H9 (cell line): ENCODE measurements around the gene LPGAT1. TPM values are rescaled to one million over a fixed set of nuclear protein-coding genes. Genes with fewer than 3 reads are reported as not detected.

Experiments
- DNase-seq: peaks from one replicate; pipeline ENCODE4 v3.0.0-alpha.2; 2017
- H2AFZ ChIP-seq: one replicate; pipeline ENCODE4 v1.6.1; 2013; ENCODE audit warnings: mild to moderate bottlenecking, low read length, control low read depth, moderate library complexity
- H2AK5ac ChIP-seq: 2 replicates; pipeline ENCODE4 v1.6.1; 2013; ENCODE audit warnings: low read length, control low read depth, mixed read lengths; ENCODE audit not compliant: insufficient read length
- H2BK120ac ChIP-seq: one replicate; pipeline ENCODE4 v1.6.1; 2013; ENCODE audit warnings: low read depth, mild to moderate bottlenecking, low read length, control low read depth, inconsistent platforms; ENCODE audit not compliant: poor library complexity, severe bottlenecking
- H2BK12ac ChIP-seq: 2 replicates; pipeline ENCODE4 v1.6.1; 2013; ENCODE audit warnings: low read length, control low read depth, mixed read lengths, low read depth; ENCODE audit not compliant: insufficient read length
- H2BK15ac ChIP-seq: 2 replicates; pipeline ENCODE4 v1.6.1; 2013; ENCODE audit warnings: low read depth, low read length, control low read depth
- H2BK20ac ChIP-seq: one replicate; pipeline ENCODE4 v1.6.1; 2013; ENCODE audit warnings: low read depth, mild to moderate bottlenecking, low read length, control low read depth, inconsistent platforms; ENCODE audit not compliant: poor library complexity, severe bottlenecking
- H2BK5ac ChIP-seq: 2 replicates; pipeline ENCODE4 v1.6.1; 2013; ENCODE audit warnings: low read length, control low read depth, mixed read lengths; ENCODE audit not compliant: insufficient read length
- H3K14ac ChIP-seq: 2 replicates; pipeline ENCODE4 v1.6.1; 2013; ENCODE audit warnings: low read length, control low read depth; ENCODE audit not compliant: insufficient read depth
- H3K18ac ChIP-seq: 2 replicates; pipeline ENCODE4 v1.6.1; 2013; ENCODE audit warnings: low read depth, mild to moderate bottlenecking, mixed read lengths, low read length, control low read depth; ENCODE audit not compliant: insufficient read length
- H3K23ac ChIP-seq: 2 replicates; pipeline ENCODE4 v1.6.1; 2013; ENCODE audit warnings: low read length, control low read depth, mixed read lengths, low read depth; ENCODE audit not compliant: insufficient read length
- H3K23me2 ChIP-seq: 2 replicates; pipeline ENCODE4 v1.6.1; 2013; ENCODE audit warnings: low read depth, mild to moderate bottlenecking, mixed read lengths, low read length, control low read depth; ENCODE audit not compliant: insufficient read length, poor library complexity, severe bottlenecking
- H3K27ac ChIP-seq: 2 replicates; pipeline ENCODE4 v1.5.1; 2013; ENCODE audit warnings: low read length, control low read depth, mixed read lengths, low read depth; ENCODE audit not compliant: insufficient read length
- H3K27me3 ChIP-seq: 2 replicates; pipeline ENCODE4 v1.6.1; 2013; ENCODE audit warnings: low read length, control low read depth, inconsistent platforms; ENCODE audit not compliant: insufficient read depth
- H3K4ac ChIP-seq: 2 replicates; pipeline ENCODE4 v1.6.1; 2013; ENCODE audit warnings: low read depth, mild to moderate bottlenecking, control low read depth, inconsistent platforms, low read length, moderate library complexity
- H3K4me1 ChIP-seq: 2 replicates; pipeline ENCODE4 v1.6.1; 2013; ENCODE audit warnings: low read length, control low read depth, inconsistent platforms; ENCODE audit not compliant: insufficient read depth
- H3K4me2 ChIP-seq: 2 replicates; pipeline ENCODE4 v1.6.1; 2013; ENCODE audit warnings: low read length, control low read depth, mixed read lengths; ENCODE audit not compliant: insufficient read length, insufficient read depth
- H3K56ac ChIP-seq: 2 replicates; pipeline ENCODE4 v1.6.1; 2013; ENCODE audit warnings: low read depth, mild to moderate bottlenecking, mixed read lengths, low read length, control low read depth; ENCODE audit not compliant: insufficient read length
- H3K79me1 ChIP-seq: 2 replicates; pipeline ENCODE4 v1.6.1; 2013; ENCODE audit warnings: low read depth, mild to moderate bottlenecking, moderate library complexity, low read length, control low read depth, inconsistent platforms; ENCODE audit not compliant: insufficient read depth, poor library complexity, severe bottlenecking
- H3K79me2 ChIP-seq: 2 replicates; pipeline ENCODE4 v1.6.1; 2013; ENCODE audit warnings: low read length, control low read depth, inconsistent platforms; ENCODE audit not compliant: insufficient read depth
- H3K9ac ChIP-seq: 2 replicates; pipeline ENCODE4 v1.6.1; 2013; ENCODE audit warnings: low read length, control low read depth, mixed read lengths; ENCODE audit not compliant: insufficient read length; ENCODE audit errors: extremely low read depth
- H3K9me3 ChIP-seq: one replicate; pipeline ENCODE4 v1.6.1; 2013; ENCODE audit warnings: low read depth, low read length, inconsistent platforms; ENCODE audit not compliant: control insufficient read depth
- H3T11ph ChIP-seq: one replicate; pipeline ENCODE4 v1.6.1; 2013; ENCODE audit warnings: mild to moderate bottlenecking, low read length, control low read depth, inconsistent platforms
- H4K20me1 ChIP-seq: one replicate; pipeline ENCODE4 v1.6.1; 2013; ENCODE audit not compliant: control insufficient read depth, insufficient read length, insufficient read depth
- H4K5ac ChIP-seq: 2 replicates; pipeline ENCODE4 v1.6.1; 2013; ENCODE audit warnings: low read depth, mild to moderate bottlenecking, mixed read lengths, low read length, control low read depth; ENCODE audit not compliant: insufficient read length
- H4K8ac ChIP-seq: replicated peaks from 2 replicates; pipeline ENCODE4 v1.6.1; 2013; ENCODE audit warnings: low read length, control low read depth, mixed read lengths, low read depth; ENCODE audit not compliant: insufficient read length
- H4K91ac ChIP-seq: 2 replicates; pipeline ENCODE4 v1.6.1; 2013; ENCODE audit warnings: low read depth, mild to moderate bottlenecking, moderate library complexity, mixed read lengths, low read length, control low read depth; ENCODE audit not compliant: insufficient read length
- H3K27ac Mint-ChIP-seq, 3 experiments: 2 replicates in 2 of 3; 3 replicates in 1 of 3; pipeline ENCODE4 v1.8.0; 2020 to 2021; ENCODE audit warnings: mixed read lengths in 3 of 3, mild to moderate bottlenecking in 1 of 3, moderate library complexity in 1 of 3
- H3K27me3 Mint-ChIP-seq: 2 replicates; pipeline ENCODE4 v1.8.0; 2021; ENCODE audit warnings: low read depth, mild to moderate bottlenecking, moderate library complexity, mixed read lengths
- H3K36me3 Mint-ChIP-seq, 3 experiments: 2 replicates in 2 of 3; 3 replicates in 1 of 3; pipeline ENCODE4 v1.8.0; 2020 to 2021; ENCODE audit warnings: low read depth in 3 of 3, mixed read lengths in 3 of 3; ENCODE audit not compliant: insufficient read depth in 1 of 3
- H3K4me1 Mint-ChIP-seq, 2 experiments: 2 replicates each; pipeline ENCODE4 v1.8.0; 2020; ENCODE audit warnings: mixed read lengths in 2 of 2
- H3K4me3 Mint-ChIP-seq, 2 experiments: 2 replicates in 1 of 2; 3 replicates in 1 of 2; pipeline ENCODE4 v1.8.0; 2020 to 2021; ENCODE audit warnings: mild to moderate bottlenecking in 2 of 2, mixed read lengths in 2 of 2, moderate library complexity in 1 of 2
- H3K9me3 Mint-ChIP-seq, 2 experiments: 2 replicates in 1 of 2; 3 replicates in 1 of 2; pipeline ENCODE4 v1.8.0; 2020; ENCODE audit warnings: mild to moderate bottlenecking in 2 of 2, mixed read lengths in 2 of 2, moderate library complexity in 1 of 2
- WGBS: extraction: QIAGEN DNeasy Blood & Tissue Kit; methylation state at CpG from one replicate; pipeline ENCODE4 v1.1.7; 2013; ENCODE audit warnings: missing lambda C conversion rate, low lambda C conversion rate, mixed read lengths; ENCODE audit not compliant: insufficient read length; ENCODE audit errors: extremely low coverage; 5-methylcytosine and 5-hydroxymethylcytosine counted together
- total RNA-seq: library from RNA; stranded (reverse); gene quantifications from 2 replicates; pipeline ENCODE4 v1.2.1, GENCODE V29; 2021
- TF ChIP-seq, protein P1 (sequence below): fragments of 200-600 bp; sonication (generic); conservative IDR thresholded peaks from 3 replicates; pipeline ENCODE4 v1.8.0; 2021; ENCODE audit warnings: antibody characterized with exemption, mild to moderate bottlenecking

Gene LPGAT1
- total RNA-seq, 1 experiment from 2014 or later: 12.2 TPM

DNA sequence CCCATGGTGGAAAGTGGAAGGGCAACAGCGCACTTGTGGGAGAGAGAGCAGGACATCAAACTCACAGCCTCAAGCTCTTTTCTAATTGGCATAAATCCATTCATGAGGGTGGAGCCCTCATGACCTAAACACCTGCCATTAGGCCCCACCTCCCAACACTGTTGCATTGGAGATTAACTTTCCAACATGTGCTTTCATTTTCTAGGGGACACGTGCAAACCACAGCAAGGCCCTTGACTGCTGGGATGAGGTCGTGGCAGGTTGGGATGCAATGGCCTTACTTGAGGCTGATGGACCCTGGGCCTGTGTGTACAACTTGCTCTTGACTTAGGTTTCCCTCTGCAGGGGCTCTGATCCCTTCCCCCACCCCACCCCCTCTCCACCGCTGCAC is 119.3 kb downstream of the LPGAT1 start:
- no peak for DNase-seq
- Histone ChIP-seq H3K4me2 (no peak overlapping the region), H3K56ac (no peak overlapping the region), H4K20me1 (no peaks in the 10 kb centered on the region), H3K23me2 (no peaks in the 10 kb centered on the region), H3K14ac (no peak overlapping the region), H3K23ac (no peak overlapping the region), H3K9ac (no peak overlapping the region), H2BK20ac (no peak overlapping the region), H3T11ph (no peak overlapping the region), H2BK5ac (no peak overlapping the region), H3K4ac (no peak overlapping the region), H2BK15ac (no peak overlapping the region), H3K27me3 (no peaks in the 10 kb centered on the region), H4K8ac (no peak overlapping the region), H3K9me3 (no peaks in the 10 kb centered on the region), H2AK5ac (no peak overlapping the region), H2AFZ (no peak overlapping the region), H3K79me1 (no peaks in the 10 kb centered on the region), H3K79me2 (no peaks in the 10 kb centered on the region), H4K5ac (no peak overlapping the region), H4K91ac (no peak overlapping the region), H3K27ac (no peak overlapping the region), H2BK12ac (no peak overlapping the region), H3K4me1 (no peaks in the 10 kb centered on the region), H2BK120ac (no peak overlapping the region), H3K18ac (no peak overlapping the region)
- no peaks in the 10 kb centered on the region for H3K4me1 Mint-ChIP-seq
- H3K27ac Mint-ChIP-seq: no peak overlapping the region; a peak in 1 of 7 replicates
- H3K36me3 Mint-ChIP-seq: no peaks in the 10 kb centered on the region
- TF ChIP-seq, protein P1, sequence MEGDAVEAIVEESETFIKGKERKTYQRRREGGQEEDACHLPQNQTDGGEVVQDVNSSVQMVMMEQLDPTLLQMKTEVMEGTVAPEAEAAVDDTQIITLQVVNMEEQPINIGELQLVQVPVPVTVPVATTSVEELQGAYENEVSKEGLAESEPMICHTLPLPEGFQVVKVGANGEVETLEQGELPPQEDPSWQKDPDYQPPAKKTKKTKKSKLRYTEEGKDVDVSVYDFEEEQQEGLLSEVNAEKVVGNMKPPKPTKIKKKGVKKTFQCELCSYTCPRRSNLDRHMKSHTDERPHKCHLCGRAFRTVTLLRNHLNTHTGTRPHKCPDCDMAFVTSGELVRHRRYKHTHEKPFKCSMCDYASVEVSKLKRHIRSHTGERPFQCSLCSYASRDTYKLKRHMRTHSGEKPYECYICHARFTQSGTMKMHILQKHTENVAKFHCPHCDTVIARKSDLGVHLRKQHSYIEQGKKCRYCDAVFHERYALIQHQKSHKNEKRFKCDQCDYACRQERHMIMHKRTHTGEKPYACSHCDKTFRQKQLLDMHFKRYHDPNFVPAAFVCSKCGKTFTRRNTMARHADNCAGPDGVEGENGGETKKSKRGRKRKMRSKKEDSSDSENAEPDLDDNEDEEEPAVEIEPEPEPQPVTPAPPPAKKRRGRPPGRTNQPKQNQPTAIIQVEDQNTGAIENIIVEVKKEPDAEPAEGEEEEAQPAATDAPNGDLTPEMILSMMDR: no peak
- WGBS: no CpG with 5 or more reads among the region's 4 CpGs
- H3K4me3 Mint-ChIP-seq: no peak overlapping the region
- peaks cover 2% of the 10 kb centered on the region for H3K27me3 Mint-ChIP-seq
- H3K9me3 Mint-ChIP-seq: no peaks in the 10 kb centered on the region
